GM10847 (cell line): ENCODE results near the gene CNTN5.

Experiments used
- POLR2A ChIP-seq: IDR thresholded peaks from 2 replicates; pipeline ENCODE4 v1.6.1; 2011; ENCODE audit not compliant: insufficient read length; ENCODE audit errors: extremely low read depth

Gene CNTN5

DNA sequence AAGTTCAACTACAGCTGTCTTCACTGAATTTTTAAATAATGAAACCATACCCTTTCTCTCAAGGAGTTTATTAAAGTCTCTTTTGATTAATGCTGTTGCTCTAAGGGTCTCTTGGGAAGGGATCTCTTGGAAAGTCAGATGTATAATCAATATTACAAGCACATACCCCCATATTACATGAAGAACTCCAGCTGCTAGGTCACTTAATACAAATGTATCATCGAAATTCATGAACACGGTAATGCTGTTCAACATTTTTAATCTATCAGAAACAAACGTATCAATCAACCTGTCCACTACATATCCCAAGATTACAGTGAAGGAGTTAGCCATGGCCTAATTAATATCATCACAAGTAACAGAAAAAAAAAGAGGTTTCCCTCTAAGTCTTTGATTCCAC is 1283.1 kb downstream of the CNTN5 start:
- TF ChIP-seq POLR2A, result no peak

- TF ChIP-seq POLR2A, result no peak
Observed at GRCh38 chr11:100308202-100308601, 1287.5 kb downstream of the CNTN5 start.

- no peak for TF ChIP-seq POLR2A
Observed at GRCh38 chr11:100315946-100316345, 1295.2 kb downstream of the CNTN5 start.

DNA sequence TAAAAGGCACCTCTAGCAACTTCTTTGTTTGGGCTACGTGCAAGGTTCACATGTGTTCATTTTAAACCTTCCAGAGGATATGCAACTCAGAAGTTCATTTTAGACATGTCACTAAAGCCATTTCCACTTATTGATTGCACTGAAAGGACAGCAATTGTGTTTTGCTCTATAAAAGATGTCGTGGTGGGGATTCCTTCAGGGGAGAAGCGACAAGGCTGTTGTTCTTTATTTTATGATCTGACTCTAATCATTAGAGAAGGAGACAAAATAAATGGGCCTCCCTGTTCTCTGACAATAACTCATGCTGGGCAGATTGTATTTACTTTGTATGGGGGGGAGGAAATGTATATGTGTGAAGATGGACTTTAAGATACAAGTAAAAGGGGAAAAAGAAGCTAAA is 1296.2 kb downstream of the CNTN5 start:
- no peak for TF ChIP-seq POLR2A

DNA sequence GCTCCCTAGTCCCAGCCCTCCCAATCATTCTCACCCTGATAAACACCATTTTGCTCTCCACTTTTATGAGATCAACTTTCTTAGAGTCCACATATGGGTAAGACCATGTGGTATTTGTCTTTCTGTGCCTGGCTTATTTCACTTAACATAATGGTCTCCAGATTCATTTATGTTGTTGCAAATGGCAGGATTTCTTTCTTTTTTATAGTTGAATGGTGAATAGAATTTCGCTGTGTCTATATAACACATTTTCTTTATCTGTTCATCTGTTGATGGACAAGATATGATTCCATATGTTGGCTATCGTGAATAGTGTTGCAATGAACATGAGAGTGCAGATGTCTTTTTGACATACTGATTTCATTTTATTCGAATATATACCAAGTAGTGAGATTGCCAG is 1298.9 kb downstream of the CNTN5 start:
- no peak for TF ChIP-seq POLR2A

DNA sequence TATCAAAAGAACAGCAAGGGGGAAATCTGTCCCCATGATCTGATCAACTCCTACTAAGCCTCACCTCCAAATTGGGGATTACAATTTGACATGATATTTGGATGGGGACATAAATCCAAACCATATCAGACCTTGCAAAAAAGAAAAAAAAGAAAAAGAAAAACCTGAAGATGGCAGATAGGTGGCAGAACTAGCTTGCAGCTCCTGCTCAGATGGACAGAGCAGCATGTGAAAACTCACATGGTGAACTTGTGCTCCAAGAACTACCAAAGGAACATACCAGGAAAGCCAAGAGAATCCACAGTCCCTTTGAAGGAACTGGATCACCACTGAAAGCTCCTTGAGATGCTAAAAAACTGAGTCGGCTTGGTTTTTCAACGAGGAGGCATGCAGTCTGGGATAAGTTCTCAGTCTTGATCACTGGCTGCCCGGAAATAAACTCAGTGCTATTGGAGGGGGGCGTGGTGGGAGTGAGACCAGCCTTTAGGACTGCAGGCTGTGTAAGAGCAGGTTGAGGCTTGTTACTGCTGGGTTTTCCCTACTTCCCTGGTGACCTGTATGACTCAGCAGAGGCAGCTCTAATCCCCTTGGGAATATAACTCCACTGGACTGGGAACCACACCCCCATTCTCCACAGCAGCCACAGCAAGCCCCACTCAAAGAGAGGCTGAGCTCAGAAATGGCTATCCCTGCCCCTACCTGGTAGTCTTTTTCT is 1308.0 kb downstream of the CNTN5 start:
- no peak for TF ChIP-seq POLR2A

GRCh38 chr11:100329352-100329751 is 1308.6 kb downstream of the CNTN5 start:
- no peak for TF ChIP-seq POLR2A

- TF ChIP-seq POLR2A, result no peak
Observed at GRCh38 chr11:100336873-100337272, 1316.1 kb downstream of the CNTN5 start.

DNA sequence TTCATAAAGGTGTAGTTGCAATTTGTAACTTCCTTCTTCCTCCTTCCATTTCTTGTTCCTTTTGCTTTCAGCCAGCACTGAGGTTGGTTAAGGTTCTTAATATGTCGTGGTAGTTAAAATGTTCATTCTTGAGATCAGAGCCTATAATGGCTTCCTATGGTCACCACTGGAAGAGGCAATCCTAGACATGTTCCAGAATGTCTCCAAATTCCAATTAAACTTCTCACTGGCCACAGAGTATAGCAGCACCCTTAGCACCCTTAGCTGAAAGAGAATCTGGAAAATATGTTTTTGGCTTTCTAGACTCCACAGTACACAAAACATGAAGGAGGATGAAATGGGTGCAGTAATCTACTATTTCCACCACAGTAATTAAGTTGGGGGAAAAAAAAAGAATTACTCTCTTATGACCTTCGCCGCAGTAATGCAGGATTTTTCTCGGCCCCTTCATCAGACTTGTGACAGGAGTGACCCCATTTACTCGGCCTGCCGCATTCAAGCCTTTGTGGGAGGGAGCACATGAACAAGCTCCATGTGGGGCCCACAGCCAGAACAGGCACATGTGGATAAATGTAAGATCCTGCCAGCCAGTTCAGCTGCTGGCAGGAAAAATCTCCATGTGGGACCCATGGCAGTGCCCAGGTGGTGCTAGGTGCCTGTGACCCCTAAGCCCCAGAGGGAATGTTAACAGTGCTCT is 1317.5 kb downstream of the CNTN5 start:
- TF ChIP-seq POLR2A, result no peak

- no peak for TF ChIP-seq POLR2A
Observed at GRCh38 chr11:100340466-100341319, 1319.9 kb downstream of the CNTN5 start.

DNA sequence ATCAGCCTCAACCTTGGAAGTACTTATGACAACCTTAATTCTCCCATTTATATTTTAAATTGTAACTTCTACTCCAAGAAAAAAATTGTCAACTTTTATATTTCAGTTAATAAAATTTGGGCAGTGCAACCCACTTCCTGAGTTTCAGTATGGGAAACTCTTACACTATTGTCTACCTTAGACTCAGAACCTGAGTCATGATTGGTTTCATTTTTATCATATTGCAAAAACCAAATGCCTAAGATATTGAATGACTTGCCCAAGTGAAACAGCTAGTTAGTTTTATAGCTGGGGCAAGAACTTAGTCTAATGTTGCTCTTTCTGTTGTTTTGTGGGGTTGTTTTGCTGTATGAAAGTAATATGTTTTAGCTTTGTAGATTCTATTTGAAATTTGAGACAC is 1332.3 kb downstream of the CNTN5 start:
- TF ChIP-seq POLR2A, result no peak

DNA sequence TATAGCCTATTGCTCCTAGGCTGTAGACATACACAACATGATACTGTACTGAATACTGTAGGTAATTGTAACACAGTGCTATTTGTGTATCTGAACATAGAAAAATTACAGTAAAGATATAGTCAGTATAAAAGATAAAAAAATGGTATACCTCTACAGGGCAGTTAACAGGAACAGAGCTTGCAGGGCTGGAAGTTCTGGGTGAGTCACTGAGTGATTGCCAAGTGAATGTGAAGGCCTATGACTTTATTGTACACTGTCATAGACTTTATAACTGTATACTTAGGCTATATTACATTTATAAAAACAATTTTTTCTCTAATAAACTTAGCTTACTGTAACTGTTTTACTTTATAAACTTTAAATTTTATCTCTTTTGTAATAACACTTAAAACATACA is 1334.0 kb downstream of the CNTN5 start:
- no peak for TF ChIP-seq POLR2A

GRCh38 chr11:100356035-100356434 is 1335.3 kb downstream of the CNTN5 start:
- TF ChIP-seq POLR2A, result no peak

- no peak for TF ChIP-seq POLR2A
Observed at GRCh38 chr11:100359281-100359680, 1338.5 kb downstream of the CNTN5 start.

GRCh38 chr11:100367892-100368291 is 1347.1 kb downstream of the CNTN5 start:
- no peak for TF ChIP-seq POLR2A

DNA sequence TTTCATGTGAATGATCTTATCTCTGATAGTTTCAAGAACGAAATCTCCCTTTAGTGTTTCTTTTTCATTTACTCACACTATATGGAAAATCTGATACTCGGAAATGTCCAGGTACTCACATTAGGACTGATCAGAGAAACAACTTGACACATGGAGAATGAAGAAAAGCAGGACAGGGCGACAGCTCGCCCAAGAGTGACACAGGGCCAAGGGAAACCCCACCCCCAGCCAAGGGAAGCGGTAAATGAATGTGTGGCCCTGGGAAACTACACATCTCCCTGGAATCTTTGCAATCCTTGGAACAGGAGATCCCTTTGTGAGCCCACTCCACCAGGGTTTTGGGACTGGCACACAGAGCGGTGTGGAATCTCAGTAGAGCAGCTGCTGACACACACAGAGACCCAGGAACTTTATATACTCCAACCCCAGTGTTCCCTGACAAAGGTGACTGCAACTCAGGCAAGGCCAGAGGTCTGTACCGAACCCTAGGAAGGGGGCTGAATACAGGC is 1362.7 kb downstream of the CNTN5 start:
- TF ChIP-seq POLR2A, result no peak

- TF ChIP-seq POLR2A, result no peak
Observed at GRCh38 chr11:100396266-100396665, 1375.5 kb downstream of the CNTN5 start.
